SIG-M5 (cell line): ENCODE results near the gene NCR3LG1.
A peak's percentile ranks its signal among the peaks of the same experiment; 100 is the strongest.

Experiments used
- DNase-seq: peaks from one replicate; lab custom pipeline; 2025; lab: John Stamatoyannopoulos, UW

The NCR3LG1 gene

DNA sequence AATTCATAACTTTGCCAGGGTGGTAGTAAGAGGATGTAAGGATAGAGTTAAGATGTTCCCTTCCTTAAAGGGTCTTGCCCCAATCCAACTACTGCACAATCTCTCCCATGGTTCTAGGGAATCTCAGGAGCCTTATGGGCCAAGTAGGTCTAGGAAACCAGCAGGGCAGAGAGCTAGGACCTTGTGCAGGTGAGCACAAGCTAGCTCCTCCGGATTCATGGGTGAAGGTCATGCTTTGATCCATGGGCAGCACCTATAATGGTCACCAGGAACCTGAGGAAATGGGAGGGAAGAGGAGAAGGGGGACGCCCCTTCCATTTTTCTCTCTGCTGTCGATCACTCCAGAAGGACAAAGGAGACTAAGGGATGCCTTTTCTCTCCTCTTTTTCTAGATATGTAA is 20.0 kb downstream of the NCR3LG1 start:
- DNase-seq, result no peak

DNA sequence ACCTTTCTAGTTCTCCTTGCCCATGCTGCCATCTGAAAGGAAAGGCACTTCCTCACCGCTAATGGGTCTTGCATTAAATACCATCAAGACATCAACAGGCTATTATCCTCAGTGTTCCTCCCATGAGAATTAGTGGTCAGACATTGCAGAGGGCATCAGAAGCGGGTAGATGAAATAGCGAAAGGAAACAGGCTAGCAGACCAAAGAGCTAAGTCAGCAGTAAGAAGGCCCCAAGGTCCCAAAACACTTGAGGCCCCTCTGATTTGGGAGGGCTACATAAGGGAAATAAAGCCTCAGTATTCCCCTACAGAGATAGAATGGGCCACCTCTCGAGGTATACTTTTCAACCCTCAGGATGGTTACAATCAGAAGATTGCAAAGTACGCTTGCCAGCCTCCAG is 23.9 kb downstream of the NCR3LG1 start:
- no peak for DNase-seq

DNA sequence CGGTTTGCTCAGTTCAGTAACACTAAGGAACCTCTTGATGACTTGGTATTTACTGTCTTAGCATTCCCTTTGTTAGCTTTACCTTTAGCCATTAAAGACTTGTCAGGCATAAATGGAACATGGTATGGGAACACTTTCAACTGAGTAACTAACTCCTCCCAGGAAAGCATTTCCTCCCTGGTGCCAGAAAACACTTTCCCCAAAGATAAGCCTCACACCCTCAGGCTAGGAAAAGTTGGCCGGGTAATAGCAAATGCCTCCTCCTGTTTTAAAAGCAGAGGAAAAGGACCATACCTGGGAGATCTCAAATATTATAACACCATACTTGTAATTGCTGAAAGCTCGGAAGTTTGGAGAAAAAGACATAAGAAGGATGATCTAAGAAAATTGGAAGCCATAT is 24.9 kb downstream of the NCR3LG1 start:
- DNase-seq, result no peak

DNA sequence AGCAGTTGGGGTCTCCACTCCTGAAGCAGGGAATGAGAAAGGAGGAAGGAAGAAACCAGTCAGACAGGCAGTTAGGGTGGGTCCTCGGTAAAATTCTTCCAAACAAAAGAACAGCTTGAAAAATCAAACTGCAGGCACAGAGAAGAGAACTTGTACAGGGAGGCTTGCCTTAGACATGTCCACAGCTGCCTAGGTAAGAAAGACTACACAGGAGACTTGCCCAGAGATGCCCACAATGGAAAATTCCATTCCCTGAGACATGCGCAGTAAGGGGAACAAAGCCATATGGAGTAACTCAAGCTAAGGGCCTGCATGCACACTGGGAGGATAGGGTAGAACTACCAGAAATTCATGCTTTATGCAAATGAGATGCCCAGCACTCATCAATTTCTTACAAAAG is 27.1 kb downstream of the NCR3LG1 start:
- DNase-seq, result no peak

DNA sequence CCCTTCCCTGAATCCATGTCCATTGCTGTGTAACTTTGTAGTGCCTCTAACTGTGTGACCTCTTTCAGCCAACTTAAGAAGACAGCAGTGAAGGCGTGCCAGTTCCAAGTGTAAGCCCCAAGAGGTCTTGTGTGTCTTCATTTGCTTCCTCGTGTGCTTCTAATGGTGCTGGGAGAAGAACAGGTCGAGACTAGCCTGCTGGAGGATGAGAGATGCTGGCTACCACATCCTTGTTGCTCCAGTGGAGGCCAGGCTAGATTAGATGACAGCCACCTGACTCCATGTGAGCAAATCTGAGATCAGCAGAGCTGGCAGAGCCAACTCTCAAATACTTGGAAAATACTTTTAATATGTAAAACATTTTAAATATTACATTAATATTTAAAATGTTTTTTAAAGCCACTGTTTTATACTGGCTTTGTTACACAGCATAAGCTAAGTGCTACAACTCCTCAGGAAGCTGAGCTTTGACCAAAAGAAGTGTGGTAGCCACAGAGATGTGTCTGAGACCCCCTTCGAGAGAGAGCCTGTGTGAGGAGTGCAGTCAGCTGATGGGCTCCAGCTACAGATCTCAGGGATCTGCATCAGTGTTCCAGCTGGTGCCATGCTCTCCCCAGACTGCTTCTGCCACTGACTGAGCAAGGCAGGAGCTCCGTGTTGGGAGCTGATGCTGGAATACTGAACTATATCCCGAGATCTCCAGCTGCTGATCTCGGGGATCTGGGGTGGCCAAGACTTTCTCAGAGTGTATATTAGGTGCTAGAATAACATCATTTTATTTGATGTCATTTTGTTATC is 28.0 kb downstream of the NCR3LG1 start:
- no peak for DNase-seq

DNA sequence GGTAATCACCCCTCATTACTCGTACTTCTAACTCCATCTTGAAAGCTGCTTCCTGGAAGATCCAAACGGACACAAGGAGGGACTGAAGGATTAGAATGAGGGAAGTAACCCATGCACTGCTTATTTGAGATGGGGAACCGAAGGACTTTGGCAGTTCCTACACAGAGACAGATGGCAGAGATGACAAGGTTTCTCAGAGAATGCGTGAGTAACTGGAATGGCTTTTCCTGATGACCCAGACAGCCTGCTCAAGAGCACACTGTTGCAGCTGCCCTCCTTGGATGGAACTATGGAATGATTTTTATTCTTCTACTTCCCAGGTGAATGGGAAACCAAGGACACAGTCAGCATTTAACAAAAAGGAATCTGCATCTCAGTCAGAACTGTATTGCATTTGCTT is 29.6 kb downstream of the NCR3LG1 start:
- DNase-seq, result no peak

DNA sequence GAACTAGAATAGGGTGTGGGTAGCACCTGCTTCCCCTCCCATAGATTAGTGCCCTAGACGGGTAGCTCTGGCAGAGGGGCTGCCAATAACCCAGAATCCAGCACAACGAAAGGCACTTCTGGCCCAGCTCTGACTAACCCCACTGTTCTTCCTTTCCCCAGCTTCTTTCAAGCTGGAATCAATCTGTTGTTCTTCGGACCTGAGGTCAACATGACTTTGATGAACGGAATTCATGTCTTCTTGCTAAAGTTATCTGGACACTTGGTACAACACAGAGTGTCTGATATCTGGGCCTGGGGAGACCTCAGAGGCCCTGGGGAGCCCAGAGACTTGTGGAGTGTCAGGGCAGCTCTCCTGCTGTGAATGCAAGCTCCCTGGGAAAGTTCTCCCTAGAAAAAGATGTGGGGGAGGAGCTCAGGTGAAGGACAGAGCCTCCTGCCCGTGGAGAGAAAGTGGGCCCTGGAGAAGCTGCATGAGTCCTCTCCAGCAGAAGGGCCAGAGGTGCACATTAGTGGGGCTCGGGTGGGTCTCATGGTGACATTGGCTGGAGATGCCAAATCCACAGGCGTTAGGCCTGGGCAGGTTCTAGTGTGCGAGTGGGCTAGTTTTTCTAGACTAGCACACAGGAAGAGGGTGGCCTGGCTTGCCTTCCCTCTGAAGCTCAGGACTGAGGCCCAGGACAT is 30.6 kb downstream of the NCR3LG1 start:
- DNase-seq, result no peak

DNA sequence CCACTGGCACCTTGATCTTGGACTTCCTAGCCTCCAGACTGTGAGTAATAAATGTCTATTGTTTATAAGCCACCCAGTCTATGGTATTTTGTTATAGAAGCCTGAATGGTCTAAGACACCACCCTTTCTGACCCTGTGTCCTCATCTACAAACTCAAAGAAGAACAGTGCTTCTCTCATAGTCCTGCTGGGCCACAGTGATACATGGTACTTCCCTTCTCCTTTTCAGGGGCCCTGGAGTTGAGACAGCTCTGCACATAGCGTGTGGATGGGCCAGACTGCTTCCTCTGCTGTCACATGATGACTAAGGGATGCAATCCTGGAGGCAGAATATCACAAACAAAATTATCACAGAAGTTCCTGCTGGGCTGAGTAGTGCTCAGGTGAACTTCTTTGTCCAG is 31.9 kb downstream of the NCR3LG1 start:
- peak; percentile 19 for DNase-seq

DNA sequence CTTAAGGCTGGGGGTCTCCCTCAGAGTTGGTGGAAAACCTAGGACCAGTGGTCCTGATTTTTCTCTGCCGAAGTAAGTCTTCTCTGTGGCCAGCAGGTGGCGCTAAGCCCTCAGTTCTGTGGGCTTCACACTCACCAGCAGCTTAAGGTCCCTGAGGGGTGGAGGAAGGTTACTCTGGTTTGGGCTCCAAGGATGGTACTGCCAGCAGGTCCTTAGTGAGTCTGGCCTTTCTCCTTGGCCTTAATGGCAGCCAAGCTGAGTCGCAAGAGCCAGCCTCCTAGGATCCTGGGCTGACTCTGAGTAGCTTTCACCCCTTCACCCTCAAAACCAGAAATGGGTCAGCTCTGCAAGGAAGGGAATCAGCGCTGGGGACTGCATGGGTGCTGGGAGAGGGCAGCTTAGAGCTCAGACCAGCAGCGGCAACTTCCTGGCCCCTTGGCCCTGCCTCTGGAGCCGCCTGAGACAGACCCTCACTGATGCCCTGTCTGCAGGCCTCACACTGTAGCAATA is 32.5 kb downstream of the NCR3LG1 start:
- DNase-seq, result no peak

DNA sequence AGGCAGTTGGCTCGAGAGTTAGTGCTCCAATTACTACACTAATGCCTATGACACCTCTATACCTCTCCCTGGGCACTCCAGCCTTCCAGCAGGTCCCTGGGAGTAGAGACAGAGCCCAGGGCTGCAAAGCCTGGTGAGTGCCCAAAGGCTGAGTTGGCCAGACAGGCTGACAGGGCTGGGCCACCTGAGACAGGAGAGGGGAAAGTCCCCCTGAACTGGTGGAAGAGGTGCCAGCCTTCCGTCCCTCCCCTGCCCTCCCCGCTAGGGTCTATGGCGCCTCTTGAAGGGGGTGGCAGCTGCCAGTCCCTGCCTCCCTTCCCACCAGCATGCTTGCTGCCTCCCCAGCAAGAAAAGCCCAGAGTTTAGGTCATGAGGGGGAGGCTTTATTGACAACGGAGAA is 33.9 kb downstream of the NCR3LG1 start:
- no peak for DNase-seq

DNA sequence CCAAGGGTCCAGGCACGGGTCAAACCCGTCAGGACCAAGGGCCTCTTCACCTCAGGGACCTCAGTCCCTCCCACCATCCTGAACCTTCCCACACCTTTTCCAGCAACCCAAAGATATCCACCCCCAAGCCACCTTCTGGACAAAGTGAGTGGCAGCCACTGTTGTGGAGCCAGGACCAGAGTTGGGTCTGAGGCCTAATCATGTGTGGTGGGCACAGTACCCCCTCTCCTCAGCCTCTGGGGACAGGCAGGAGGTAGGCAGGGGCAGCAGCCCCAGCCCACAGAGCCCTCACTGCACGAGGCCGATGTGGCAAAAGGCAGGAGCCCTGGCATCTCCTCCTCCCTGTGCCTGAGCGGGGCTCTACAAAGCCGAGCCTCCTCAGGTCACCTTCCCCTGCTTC is 34.3 kb downstream of the NCR3LG1 start:
- DNase-seq, result no peak

DNA sequence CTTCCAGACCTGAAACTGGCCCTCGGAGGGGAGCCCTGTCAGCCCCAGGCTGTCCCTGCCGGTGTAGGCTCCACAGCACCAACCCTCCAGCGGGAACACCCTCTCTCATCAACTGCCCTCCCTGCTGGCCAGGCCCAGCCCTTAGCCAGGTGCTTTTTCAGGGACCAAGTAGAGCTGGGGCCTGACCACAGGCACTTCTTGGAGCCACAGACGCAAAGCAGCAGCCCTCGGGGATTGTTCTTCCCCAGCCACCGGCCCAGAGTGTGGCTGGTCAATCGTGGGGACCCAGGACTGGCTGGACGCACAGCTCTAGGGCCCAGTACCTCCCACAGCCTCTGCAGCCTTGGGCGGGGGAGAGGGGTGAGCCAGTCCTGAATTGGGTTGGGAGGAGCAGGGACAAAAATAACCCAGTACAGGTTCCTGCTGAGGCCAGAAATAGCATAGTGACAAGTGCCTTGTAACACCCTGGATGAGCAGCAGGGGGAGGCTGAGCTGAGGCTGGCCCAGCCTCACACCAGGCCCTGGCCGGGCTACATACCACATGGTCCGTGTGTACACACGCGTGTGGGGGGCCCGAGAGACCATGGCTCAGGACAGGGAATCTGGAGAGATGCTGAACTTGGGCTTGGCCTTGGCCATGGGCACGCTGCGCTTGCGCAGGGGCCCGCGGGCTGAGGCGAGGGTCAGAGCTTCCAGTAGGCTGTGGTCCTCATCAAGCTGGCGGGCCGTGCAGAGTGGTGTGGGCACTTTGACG is 34.9 kb downstream of the NCR3LG1 start:
- DNase-seq, result no peak

DNA sequence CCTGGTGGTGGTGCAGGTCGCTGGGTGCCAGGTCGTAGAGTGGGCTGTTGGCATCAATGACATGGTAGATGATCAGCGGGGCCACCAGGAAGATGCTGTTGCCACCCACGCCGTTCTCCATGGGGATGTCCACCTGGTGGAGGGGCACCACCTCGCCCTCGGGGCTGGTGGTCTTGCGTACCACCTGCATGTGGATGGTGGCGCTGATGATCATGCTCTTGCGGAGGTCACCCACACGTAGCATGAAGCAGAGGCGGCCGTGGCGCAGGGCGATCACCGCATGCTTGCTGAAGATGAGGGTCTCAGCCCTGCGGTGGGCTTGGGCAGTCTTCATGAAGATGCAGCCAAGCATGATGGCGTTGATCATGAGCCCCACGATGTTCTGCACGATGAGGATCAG is 35.7 kb downstream of the NCR3LG1 start:
- DNase-seq, result no peak

DNA sequence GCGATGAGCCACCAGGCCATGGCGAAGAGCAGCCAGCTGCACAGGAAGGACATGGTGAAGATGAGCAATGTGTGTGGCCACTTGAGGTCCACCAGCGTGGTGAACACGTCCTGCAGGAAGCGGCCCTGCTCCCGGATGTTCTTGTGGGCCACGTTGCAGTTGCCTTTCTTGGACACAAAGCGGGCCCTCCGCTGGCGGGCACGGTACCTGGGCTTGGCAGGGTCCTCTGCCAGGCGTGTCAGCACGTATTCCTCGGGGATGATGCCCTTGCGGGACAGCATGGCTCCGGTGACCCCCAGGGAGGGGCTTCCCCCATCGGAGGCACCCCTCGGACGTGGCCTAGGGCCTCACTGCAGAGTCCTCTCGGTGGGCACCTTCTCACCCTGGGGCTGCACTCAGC is 36.2 kb downstream of the NCR3LG1 start:
- no peak for DNase-seq

DNA sequence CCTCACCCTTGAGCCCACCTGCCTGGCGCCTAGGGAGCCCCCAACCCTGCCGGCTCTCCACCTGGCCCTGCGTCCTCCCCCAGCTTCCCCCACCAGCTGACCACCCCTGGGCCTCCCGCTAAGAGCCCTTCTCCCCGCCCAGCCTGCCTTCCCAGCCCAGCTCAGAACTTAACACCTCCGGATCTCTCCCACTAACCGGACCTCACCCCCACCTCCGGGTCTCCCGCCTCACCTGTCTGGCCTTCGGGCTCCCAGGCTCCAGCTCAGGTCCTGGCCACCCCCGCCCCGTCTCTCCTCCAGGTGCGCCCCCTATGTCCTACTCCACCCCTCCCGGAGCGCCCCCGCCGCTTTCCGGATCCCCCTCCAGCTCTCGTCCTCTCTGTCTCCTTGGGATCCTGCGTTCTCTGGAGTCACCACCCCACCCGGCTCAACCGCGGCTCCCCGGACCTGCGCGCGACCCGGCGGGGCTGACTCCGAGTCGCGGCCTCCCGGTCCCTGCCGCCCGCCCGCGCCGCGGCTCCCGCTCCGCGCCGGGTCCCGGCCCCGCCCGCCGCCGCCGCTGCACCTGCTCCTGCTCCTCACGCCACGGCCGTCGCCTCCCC is 37.1 kb downstream of the NCR3LG1 start, which contains the start of gene KCNJ11:
Gene KCNJ11, minus strand, starts transcription at position 51 of the 602 bp plus-strand sequence. CDS start 568 bp downstream, outside the sequence.
- no peak for DNase-seq

DNA sequence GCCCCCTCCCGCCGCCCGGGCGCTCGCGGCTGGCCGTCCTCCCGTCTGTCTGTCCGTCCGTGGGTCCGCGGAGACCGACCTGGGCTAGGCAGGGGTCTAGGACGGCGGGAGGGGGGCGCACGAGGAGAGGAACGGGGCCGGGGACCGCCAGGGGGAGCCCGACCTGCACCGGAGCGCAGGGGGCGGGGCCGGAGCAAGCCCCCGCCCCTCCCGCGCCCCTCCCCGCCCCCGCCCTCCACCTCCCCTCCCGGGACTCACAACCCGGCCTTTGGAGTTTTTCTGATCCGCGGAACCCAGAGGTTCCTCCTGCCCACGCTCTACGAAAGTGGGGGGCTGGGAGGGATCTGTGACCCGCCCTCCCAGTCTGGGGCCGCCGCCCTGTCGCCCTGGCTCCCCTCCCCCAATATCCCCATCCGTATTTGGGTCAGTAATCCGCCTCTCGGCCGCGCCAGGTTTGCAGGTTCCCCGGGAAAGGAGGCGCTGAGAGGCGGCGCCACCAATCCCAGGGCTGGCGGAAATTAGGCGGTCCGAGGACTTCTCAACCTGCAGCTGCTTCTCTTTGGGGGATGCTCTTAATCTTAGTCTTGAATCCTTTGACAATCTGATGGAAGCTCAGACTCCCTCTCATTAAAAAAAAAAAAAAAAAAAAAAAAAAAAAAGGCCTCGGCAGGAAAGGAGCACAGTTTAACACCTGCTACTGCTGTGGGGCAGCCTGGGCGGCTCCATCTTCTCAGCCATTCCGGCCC is 37.8 kb downstream of the NCR3LG1 start:
- no peak for DNase-seq

DNA sequence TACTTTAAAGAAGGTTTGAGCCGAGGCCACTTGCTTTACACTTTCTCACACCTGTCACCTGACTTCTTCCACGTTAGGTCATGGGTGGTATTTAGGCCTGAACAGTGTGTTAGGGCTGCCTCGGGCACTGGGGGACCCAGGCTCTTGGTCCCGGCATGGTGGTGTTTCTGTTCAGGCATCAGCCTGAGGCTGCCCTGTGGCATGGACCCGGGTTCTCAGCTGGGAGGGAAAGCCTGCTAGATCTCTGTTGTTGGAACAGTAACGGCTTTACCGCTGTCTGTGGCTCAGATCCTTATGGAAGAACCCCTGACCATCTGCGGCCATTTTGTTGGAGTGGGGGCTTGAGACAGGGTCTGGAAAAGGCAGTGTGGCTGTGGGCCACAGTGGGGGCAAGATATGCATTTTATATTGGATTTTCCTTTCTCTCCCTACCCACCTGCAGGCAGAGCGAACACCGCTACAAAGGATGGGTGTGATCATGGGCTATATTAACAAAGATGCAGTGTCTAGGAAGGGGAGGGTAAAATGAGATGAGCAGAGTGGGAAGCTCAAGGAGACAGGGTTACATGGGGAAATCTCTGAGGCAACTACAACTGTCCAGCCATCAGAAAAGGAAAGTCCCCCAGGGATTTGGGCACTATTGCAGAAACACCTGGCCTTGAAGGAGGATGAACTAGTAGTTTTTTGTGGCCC is 38.5 kb downstream of the NCR3LG1 start:
- DNase-seq, result no peak

DNA sequence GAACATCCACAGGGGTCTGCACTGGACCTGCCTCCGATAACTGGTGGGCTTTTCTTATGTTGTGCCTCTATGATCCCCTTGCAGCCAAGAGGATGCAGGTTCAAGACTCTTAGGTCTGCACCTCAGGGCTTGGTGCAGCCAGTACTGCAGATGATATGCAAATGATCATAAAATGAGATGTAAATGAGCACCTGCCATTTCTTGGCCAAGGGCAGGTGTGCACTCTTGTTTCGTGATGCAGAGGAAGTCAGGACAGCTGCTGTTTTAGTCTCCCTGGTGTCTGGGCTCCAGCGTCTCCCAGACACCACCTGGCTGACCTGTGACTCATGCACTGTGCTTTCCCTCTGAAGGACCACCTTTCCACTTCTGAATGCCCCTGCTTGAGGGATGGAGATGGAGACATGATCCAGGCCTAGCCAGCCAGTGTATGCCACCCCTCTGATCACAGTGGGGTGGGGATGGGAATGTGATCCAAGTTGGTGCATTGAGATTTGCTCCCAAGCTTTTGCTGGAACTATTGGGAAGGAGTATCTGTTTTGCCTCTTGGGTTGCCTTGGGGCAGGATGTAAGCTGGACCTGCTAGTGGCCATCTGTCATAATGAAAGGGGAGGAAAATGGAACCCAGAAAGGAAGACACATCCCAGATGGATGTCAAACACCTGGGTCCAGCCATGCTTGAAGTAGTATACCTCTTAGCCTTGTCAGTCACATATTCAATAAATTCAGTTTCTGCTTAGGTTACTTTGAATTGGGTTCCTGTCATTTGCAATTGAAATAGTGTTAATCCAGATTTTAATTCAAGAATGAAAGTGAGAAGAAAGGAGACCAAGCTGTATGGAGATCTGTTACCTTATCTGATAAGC is 40.1 kb downstream of the NCR3LG1 start:
- DNase-seq, result no peak

DNA sequence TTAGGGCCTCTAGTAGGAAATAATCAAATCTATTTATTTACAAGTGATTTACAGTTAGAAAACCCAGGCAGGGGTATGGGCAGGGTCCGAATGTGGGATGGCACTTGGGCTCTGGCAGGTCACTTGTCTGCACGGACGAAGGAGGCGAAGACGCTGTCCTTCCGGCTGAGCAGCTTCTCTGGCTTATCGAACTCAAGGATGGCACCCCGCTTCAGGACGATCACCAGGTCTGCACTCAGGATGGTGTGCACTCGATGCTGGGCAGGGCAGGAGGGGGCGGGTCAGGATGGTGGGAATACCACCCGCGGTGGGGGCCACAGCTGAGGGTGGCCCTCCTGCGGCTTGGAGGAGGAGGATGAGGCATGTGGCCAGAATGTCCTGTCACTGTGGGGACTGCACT is 41.3 kb downstream of the NCR3LG1 start:
- no peak for DNase-seq

DNA sequence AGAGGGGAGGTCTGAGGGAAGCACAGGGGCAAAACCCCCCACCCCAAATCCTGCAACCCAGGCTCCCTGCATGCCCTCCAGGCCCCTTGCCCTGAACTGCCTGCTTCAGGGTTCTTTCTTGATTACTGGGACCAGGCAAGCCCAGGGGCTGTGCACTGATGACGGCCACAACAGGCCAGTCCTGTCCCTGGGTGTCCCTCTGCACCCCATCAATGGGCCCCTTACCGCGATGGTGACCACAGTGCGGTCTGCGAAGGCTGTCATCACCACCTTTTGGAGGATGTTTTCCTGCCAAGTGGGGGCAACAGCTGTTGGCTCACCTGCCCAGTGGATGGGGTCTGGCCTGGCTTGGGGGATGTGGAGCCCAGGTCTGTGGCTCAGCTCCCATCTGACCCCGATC is 41.9 kb downstream of the NCR3LG1 start:
- DNase-seq, result no peak
